Liver (tissue), 3 donors: Measurements from ENCODE around the gene HIP1R.

ENCODE experiments used
- REST ChIP-seq: IDR thresholded peaks from 2 replicates; pipeline ENCODE4 v1.6.1; 2016; ENCODE audit warnings: antibody characterized with exemption, mild to moderate bottlenecking
- SP1 ChIP-seq: IDR thresholded peaks from 2 replicates; pipeline ENCODE4 v1.6.1; 2018; ENCODE audit warnings: antibody characterized with exemption, mild to moderate bottlenecking
- YY1 ChIP-seq: IDR thresholded peaks from 2 replicates; pipeline ENCODE4 v1.6.1; 2016; ENCODE audit warnings: antibody characterized with exemption, mild to moderate bottlenecking
- TF ChIP-seq, protein P1 (sequence below): fragments of 150-350 bp; IDR thresholded peaks from 2 replicates; pipeline ENCODE4 v1.5.1; 2017; ENCODE audit warnings: improper control_type of control experiment, low read depth, low read length; ENCODE audit not compliant: missing input control
- donor health status: healthy.
- donor health status: healthy.

DNA sequence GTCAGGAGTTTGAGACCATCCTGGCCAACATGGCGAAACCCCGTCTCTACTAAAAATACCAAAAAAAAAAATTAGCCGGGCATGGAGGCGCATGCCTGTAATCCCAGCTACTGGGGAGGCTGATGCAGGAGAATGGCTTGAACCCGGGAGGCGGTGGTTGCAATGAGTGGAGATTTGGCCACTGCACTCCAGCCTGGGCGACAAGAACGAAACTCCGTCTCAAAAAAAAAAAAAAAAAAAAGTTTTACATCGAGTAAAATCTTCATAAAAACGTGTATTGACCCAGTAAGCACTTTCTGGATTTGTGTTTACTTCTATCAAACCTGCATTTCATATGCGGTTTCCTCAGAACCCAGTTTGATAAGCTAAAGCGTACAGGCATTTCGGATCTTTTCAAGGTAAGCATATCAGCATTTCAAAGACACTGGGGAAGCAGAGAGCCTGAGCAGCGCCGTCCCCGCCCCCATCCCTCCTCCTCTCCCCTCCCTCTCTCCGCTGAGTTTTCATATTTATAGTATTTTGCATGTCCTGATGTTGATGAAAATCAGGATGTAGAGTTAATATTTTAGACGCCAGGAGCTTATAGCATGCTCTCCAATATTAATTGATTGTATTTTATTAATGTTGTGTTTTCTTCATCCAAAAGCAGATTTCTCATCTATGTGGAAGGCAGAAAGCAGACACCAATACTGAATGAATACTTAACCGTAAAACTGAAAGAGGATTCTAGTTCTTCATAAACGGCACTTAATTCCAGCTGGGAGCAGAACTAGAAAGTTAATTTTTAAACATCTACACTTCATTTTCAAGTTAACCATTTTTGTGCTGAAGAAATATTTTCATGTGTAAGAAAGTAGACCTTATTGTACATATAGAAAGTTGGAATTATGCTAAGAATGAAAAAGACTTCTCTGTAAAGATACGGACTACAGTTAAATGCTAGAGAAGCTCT lies 9.2 kb upstream of the HIP1R start:
- TF ChIP-seq SP1 (no peak), YY1 (peak; percentile 38), REST (no peak)
- TF ChIP-seq, protein P1, sequence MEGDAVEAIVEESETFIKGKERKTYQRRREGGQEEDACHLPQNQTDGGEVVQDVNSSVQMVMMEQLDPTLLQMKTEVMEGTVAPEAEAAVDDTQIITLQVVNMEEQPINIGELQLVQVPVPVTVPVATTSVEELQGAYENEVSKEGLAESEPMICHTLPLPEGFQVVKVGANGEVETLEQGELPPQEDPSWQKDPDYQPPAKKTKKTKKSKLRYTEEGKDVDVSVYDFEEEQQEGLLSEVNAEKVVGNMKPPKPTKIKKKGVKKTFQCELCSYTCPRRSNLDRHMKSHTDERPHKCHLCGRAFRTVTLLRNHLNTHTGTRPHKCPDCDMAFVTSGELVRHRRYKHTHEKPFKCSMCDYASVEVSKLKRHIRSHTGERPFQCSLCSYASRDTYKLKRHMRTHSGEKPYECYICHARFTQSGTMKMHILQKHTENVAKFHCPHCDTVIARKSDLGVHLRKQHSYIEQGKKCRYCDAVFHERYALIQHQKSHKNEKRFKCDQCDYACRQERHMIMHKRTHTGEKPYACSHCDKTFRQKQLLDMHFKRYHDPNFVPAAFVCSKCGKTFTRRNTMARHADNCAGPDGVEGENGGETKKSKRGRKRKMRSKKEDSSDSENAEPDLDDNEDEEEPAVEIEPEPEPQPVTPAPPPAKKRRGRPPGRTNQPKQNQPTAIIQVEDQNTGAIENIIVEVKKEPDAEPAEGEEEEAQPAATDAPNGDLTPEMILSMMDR: no peak
